B cell (primary cell): ENCODE measurements around the gene RECK.

ENCODE experiments used
- CTCF ChIP-seq: fragments of 200-600 bp; IDR thresholded peaks from one replicate; pipeline ENCODE4 v1.8.0; 2022; ENCODE audit warnings: antibody characterized with exemption, mild to moderate bottlenecking
- EZH2 ChIP-seq: IDR thresholded peaks from 2 replicates; pipeline ENCODE4 v1.6.1; 2012; ENCODE audit warnings: borderline replicate concordance, low read depth, mild to moderate bottlenecking, moderate library complexity, low read length; ENCODE audit not compliant: insufficient read depth, poor library complexity, severe bottlenecking

GRCh38 chr9:36035006-36035405 is 1.7 kb upstream of the RECK start:
- no peak for TF ChIP-seq CTCF
- TF ChIP-seq EZH2, result no peak
